Heart right ventricle (tissue), 16 donors: ENCODE data around the gene GMPR. TPM values are rescaled to one million over a fixed set of nuclear protein-coding genes. Genes with fewer than 3 reads are reported as not detected.
A peak's percentile ranks its signal among the peaks of the same experiment; 100 is the strongest.

Experiments
- ATAC-seq, 8 donors: fragments of 200-7000 bp; cut with Tn5 transposase; one replicate each; pipeline ENCODE4 v1.9.1; 2020; ENCODE audit warnings: mild to moderate bottlenecking in 8 of 8, moderate library complexity in 8 of 8, moderate number of reproducible peaks in 1 of 8
- DNase-seq, 2 donors: peaks; one replicate each; pipeline ENCODE4 v3.0.0-alpha.2; 2020
- H3K27ac ChIP-seq, 10 donors: fragments of 200-600 bp; sonication (generic) in 2 of 10; one replicate each; pipeline versions ENCODE4 v1.5.0 to v1.8.0; 2020 to 2022; ENCODE audit warnings: mild to moderate bottlenecking in 3 of 10
- H3K27me3 ChIP-seq, 7 donors: fragments of 200-600 bp; one replicate each; pipeline ENCODE4 v1.8.0; 2021 to 2022; ENCODE audit warnings: mild to moderate bottlenecking in 2 of 7
- H3K36me3 ChIP-seq, 9 donors: fragments of 200-600 bp; sonication (generic) in 1 of 9; one replicate each; pipeline versions ENCODE4 v1.5.0 to v1.8.0; 2020 to 2022; ENCODE audit warnings: mild to moderate bottlenecking in 2 of 9
- H3K4me1 ChIP-seq, 9 donors: fragments of 200-600 bp; sonication (generic) in 1 of 9; one replicate each; pipeline versions ENCODE4 v1.5.0 to v1.8.0; 2020 to 2022; ENCODE audit warnings: mild to moderate bottlenecking in 4 of 9
- H3K4me3 ChIP-seq, 10 donors: fragments of 200-600 bp; sonication (generic) in 2 of 10; one replicate each; pipeline versions ENCODE4 v1.5.0 to v1.8.0; 2020 to 2022; ENCODE audit warnings: mild to moderate bottlenecking in 7 of 10, moderate library complexity in 2 of 10
- H3K9me3 ChIP-seq, 11 donors: fragments of 200-600 bp in 10 of 11; sonication (generic) in 2 of 11; one replicate each; pipeline versions ENCODE4 v1.5.0 to v1.8.0; 2013 to 2022; ENCODE audit warnings: mild to moderate bottlenecking in 2 of 11, control low read depth in 1 of 11, moderate library complexity in 1 of 11
- WGBS, 2 donors: extraction: QIAGEN DNeasy Blood & Tissue Kit; methylation state at CpG; one replicate each; pipeline ENCODE4 v1.1.7; 2013; ENCODE audit warnings: inconsistent platforms in 1 of 2; 5-methylcytosine and 5-hydroxymethylcytosine counted together
- intact Hi-C, 10 donors: fragments of 100-400 bp; cut with DNase I; formaldehyde crosslinking; loops; one replicate each; pipeline versions ENCODE4 v1.11.1 to v1.14.2; 2022
- polyA plus RNA-seq, 2 donors: library from polyadenylated mRNA; stranded (reverse); fragments of 200-250 nt; gene quantifications; one replicate each; pipeline ENCODE4 v1.2.3, GENCODE V29; 2013
- total RNA-seq, 10 donors: library from RNA; stranded (reverse); fragmentation: NEBNext Ultra II Directional in 3 of 10; extraction: Animal tissue kit (Norgen Biotek cat#: 25700) in 3 of 10; gene quantifications; one replicate each; pipeline versions ENCODE4 v1.2.1 to v1.2.4, GENCODE V29; 2021 to 2023
- TF ChIP-seq, protein P1 (sequence below), 9 donors: fragments of 200-600 bp; sonication (generic) in 2 of 9; IDR thresholded peaks; one replicate each; pipeline versions ENCODE4 v1.5.0 to v1.8.0; 2021 to 2022; ENCODE audit warnings: antibody characterized with exemption in 9 of 9, mild to moderate bottlenecking in 5 of 9, moderate library complexity in 1 of 9
- donor health status: Arrhythmogenic right ventricular cardiomyopathy.
- donor health status: ischemic (EF 13 %, LVEDD 7.1; RV severe dilation, severe dysfunction).
- donor health status: healthy with polysubstance abuse.
- donor health status: DM: no; HTN: yes; CAD: no.
- donor health status: DM: no; HTN: no; CAD: no.
- donor health status: ischemic (EF 25% LVEDD 6.9; RV normal size, moderate dysfunction).
- donor health status: ischemic (EF 25% LVEDD 5.7; RV mildly dilated, moderate dysfunction).
- donor health status: healthy.
- donor health status: DM: yes; HTN: yes; CAD: no.
- donor health status: Ischemic cardiomyopathy.
- donor health status: ischemic (EF 35%, LVEDD 5.7; RV mildly dilated, moderate dysfunction).
- donor health status: nonischemic (EF 11% LVEDD 7.7; RV severe dilation, severe dysfunction).
- donor health status: DM: yes; HTN: yes; CAD: no.
- donor health status: PGD.
- donor health status: ischemic (EF 29% LVEDD 5.4; RV normal size, mild dysfunction).
- donor health status: nonischemic (EF 23%, LVEDD 6.1; RV moderate dilation, normal function).

Gene GMPR
- total and polyA plus RNA-seq, 12 donors, result 74.1 to 334 (median 104) TPM

DNA sequence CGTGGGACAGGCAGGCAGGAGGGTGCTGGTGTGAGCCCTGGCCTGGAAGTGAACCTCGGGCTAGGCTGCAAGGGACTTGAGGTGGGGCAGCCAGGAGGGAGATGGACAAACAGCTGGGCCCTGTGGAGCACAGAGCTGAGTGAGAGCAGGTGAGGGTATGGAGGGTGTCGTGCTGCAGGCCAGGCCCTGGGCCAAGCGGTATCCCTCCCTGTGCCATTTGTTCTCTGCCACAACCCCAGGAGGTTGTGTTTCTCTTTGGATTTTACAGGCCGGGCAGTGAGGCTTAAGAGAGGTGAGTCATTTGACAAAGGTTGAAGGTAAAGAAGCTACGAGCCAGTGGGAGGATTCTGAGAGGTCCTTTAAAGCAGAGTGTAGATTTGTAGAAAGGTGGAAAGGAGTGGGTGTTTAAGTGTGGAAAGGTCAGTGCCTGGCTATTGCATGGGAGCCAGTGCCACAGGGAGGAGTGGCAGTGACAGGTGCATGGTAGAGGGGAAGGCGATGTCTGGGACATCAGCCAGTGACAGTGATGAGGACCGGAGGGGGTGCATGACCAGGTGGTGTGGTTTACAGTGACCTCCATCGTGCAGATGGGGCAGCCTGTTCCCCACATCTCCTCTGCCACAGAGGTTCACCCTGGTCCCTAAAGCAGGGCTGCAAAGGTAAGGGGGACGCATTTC, 39.8 kb downstream of the GMPR start:
- ATAC-seq, result peak; percentile 20 to 59 (median 46)
- intact Hi-C loops, result loop anchor here in 2 of 10 donors (5.0 kb wide), 2 partner anchors 36 to 41 kb away; partner anchors contain the start of gene GMPR (in 1 of the 2)
- Histone ChIP-seq H3K36me3 (peaks cover 0 to 37% (median 0%) of the 10 kb centered on the region in 9 donors), H3K27me3 (no peaks in the 10 kb centered on the region), H3K27ac (peak overlapping the region; percentile 36 to 84 (median 82)), H3K9me3 (no peaks in the 10 kb centered on the region), H3K4me1 (peaks cover 4 to 44% (median 13%) of the 10 kb centered on the region in 9 donors), H3K4me3 (no peak overlapping the region)
- no peak for DNase-seq
- TF ChIP-seq, protein P1, sequence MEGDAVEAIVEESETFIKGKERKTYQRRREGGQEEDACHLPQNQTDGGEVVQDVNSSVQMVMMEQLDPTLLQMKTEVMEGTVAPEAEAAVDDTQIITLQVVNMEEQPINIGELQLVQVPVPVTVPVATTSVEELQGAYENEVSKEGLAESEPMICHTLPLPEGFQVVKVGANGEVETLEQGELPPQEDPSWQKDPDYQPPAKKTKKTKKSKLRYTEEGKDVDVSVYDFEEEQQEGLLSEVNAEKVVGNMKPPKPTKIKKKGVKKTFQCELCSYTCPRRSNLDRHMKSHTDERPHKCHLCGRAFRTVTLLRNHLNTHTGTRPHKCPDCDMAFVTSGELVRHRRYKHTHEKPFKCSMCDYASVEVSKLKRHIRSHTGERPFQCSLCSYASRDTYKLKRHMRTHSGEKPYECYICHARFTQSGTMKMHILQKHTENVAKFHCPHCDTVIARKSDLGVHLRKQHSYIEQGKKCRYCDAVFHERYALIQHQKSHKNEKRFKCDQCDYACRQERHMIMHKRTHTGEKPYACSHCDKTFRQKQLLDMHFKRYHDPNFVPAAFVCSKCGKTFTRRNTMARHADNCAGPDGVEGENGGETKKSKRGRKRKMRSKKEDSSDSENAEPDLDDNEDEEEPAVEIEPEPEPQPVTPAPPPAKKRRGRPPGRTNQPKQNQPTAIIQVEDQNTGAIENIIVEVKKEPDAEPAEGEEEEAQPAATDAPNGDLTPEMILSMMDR (IDR thresholded peaks at IDR 0.05), result no peak
- WGBS, 2 donors, result 59 to 69% methylated on average over 10 of the region's 10 CpGs

DNA sequence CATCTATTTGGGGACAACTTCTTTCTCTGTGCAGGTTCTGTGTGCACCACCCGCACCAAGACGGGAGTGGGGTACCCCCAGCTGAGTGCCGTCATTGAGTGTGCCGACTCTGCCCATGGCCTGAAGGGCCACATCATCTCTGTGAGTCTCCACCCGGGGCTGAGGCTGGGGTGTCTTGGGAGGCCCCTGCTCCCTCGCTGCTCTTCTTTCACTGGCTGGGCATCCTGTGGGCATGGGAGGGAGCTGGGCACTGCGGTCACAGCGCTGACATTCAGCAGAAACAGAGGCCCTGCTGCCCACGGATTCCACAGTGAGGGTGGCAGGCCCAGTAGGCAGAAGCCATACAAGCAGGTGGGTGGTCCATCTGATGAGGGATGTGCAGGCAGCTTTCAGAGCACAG, 40.4 kb downstream of the GMPR start:
- H3K27ac ChIP-seq, result peak overlapping the region in 4 of 10 donors; percentile 74 to 84 (median 83)
- ATAC-seq, result peak in 1 of 8 donors; percentile 1
- H3K4me1 ChIP-seq, result peaks cover 4 to 41% (median 11%) of the 10 kb centered on the region in 9 donors
- TF ChIP-seq, protein P1 (IDR thresholded peaks at IDR 0.05), result no peak
- DNase-seq, result no peak
- H3K4me3 ChIP-seq, result no peak overlapping the region
- H3K36me3 ChIP-seq, result peaks cover 0 to 38% (median 0%) of the 10 kb centered on the region in 9 donors
- intact Hi-C loops, result loop anchor here in 2 of 10 donors (5.0 kb wide), 2 partner anchors 36 to 41 kb away; partner anchors contain the start of gene GMPR (in 1 of the 2)
- no peaks in the 10 kb centered on the region for H3K9me3 ChIP-seq
- H3K27me3 ChIP-seq, result no peaks in the 10 kb centered on the region
- 92% methylated on average over 9 of the region's 9 CpGs for WGBS, 2 donors

DNA sequence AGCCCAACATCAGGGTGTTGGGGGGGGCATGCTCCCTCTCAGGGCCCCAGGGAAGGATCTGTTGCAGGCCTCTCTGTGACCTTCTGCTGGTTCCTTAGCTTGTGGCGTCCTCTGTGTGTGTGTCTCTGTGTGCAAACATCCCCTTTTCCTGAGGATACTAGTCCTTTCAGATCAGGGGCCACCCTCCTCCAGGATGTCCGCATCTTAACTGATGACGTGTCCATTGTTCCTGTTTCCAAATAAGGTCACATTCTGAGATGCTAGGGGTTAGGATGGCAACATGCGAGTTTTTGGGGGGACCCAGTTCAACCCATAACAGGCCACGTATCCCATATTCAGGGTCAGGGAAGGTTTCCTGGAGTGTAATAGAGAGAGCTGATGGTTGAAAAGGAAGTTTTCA, 40.9 kb downstream of the GMPR start:
- DNase-seq, result no peak
- no peaks in the 10 kb centered on the region for H3K27me3 ChIP-seq
- no peak overlapping the region for H3K4me3 ChIP-seq
- peaks cover 4 to 36% (median 11%) of the 10 kb centered on the region in 9 donors for H3K4me1 ChIP-seq
- no peaks in the 10 kb centered on the region for H3K9me3 ChIP-seq
- H3K27ac ChIP-seq, result no peak overlapping the region
- TF ChIP-seq, protein P1 (IDR thresholded peaks at IDR 0.05), result no peak
- WGBS, 2 donors, result 84 to 92% methylated on average over 5 of the region's 5 CpGs
- intact Hi-C loops, result loop anchor here in 2 of 10 donors (5.0 kb wide), 2 partner anchors 37 to 42 kb away; partner anchors contain the start of gene GMPR (in 1 of the 2)
- ATAC-seq, result no peak
- peaks cover 0 to 38% (median 0%) of the 10 kb centered on the region in 9 donors for H3K36me3 ChIP-seq

- DNase-seq, result no peak
- no peak overlapping the region for H3K27ac ChIP-seq
- H3K9me3 ChIP-seq, result no peaks in the 10 kb centered on the region
- WGBS, 2 donors, result 93 to 94% methylated on average over 4 of the region's 4 CpGs
- H3K4me1 ChIP-seq, result peaks cover 0 to 19% (median 6%) of the 10 kb centered on the region in 9 donors
- H3K27me3 ChIP-seq, result no peaks in the 10 kb centered on the region
- ATAC-seq, result no peak
- TF ChIP-seq, protein P1 (IDR thresholded peaks at IDR 0.05), result no peak
- H3K4me3 ChIP-seq, result no peak overlapping the region
- intact Hi-C loops, result no loop called here
- H3K36me3 ChIP-seq, result peaks cover 0 to 38% (median 0%) of the 10 kb centered on the region in 9 donors
Measured at GRCh38 chr6:16282370-16282769, 44.0 kb downstream of the GMPR start.
